ENCODE results near the gene CCDC137. TPM values are rescaled to one million over a fixed set of nuclear protein-coding genes. Genes with fewer than 3 reads are reported as not detected.
"Not testable (repeated sequence)": the region's sequence is repeated elsewhere in the genome, so short reads cannot be mapped to it uniquely, and the experiment has no call there.

The CCDC137 gene, protein sequence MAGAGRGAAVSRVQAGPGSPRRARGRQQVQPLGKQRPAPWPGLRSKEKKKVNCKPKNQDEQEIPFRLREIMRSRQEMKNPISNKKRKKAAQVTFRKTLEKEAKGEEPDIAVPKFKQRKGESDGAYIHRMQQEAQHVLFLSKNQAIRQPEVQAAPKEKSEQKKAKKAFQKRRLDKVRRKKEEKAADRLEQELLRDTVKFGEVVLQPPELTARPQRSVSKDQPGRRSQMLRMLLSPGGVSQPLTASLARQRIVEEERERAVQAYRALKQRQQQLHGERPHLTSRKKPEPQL
- 22.0 and 25.6 TPM in 2 replicates for total RNA-seq

DNA sequence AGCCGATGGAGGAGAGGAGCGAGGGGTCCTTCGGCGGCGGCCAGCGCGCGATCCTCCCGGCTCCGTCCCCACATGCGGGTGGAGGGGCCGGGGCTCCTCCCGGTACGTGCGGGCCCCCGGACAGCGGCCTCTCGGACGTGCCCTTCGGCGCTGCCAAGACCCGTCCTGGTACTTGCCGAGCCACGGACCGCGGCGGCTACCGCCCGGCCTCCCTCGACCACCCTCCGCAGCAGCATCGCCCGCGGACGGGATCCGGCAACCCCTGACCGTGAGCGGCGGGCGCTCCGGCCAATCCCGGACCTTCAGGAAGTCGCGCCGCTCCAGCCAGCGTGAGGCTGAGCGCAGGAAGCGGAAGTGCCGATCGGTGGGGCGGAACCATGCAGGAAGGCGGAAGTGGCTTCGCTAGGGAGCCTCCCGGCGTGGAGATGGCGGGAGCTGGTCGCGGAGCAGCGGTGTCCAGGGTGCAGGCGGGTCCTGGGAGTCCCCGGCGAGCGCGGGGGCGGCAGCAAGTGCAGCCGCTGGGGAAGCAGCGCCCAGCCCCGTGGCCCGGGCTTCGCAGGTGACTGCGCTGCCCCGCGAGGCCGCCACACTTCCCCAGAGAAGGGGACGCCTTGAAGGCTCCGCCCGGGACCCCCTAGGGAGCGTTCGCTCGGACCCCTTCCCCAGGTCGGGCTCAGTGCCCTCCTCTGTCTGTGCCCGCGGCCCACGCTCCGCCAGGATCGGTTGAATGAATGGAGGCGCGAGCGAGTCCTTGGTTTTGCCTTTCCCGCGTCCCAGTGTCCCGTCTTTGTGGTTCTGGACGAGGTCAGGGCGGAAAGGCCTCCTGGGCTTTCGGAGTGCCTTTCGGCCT, at the start of gene CCDC137, which contains the start of gene OXLD1:
Gene CCDC137, plus strand, starts transcription at position 396 of the 850 bp plus-strand sequence. Its CDS starts 30 bp downstream, at position 426.
Gene OXLD1, minus strand, starts transcription at position 264 of the 850 bp plus-strand sequence. Its CDS starts 28 bp downstream, at position 236.
- Histone ChIP-seq H3K27me3 (ENCODE audit: control insufficient read depth, insufficient read depth, low read length) (no peaks in the 10 kb centered on the region), H3K4me3 (ENCODE audit: low read depth, low read length) (peak within 1 kb of the TSS; percentile 80), H3K36me3 (ENCODE audit: control insufficient read depth, insufficient read depth, low read length) (peaks cover 3% of the 10 kb centered on the region)
- TF ChIP-seq, protein P1, sequence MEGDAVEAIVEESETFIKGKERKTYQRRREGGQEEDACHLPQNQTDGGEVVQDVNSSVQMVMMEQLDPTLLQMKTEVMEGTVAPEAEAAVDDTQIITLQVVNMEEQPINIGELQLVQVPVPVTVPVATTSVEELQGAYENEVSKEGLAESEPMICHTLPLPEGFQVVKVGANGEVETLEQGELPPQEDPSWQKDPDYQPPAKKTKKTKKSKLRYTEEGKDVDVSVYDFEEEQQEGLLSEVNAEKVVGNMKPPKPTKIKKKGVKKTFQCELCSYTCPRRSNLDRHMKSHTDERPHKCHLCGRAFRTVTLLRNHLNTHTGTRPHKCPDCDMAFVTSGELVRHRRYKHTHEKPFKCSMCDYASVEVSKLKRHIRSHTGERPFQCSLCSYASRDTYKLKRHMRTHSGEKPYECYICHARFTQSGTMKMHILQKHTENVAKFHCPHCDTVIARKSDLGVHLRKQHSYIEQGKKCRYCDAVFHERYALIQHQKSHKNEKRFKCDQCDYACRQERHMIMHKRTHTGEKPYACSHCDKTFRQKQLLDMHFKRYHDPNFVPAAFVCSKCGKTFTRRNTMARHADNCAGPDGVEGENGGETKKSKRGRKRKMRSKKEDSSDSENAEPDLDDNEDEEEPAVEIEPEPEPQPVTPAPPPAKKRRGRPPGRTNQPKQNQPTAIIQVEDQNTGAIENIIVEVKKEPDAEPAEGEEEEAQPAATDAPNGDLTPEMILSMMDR (IDR thresholded peaks at IDR 0.05; ENCODE audit: insufficient read depth, low read length, poor library complexity, severe bottlenecking), result no peak
- DNase-seq (ENCODE audit: low read depth), result peak; percentile 86

DNA sequence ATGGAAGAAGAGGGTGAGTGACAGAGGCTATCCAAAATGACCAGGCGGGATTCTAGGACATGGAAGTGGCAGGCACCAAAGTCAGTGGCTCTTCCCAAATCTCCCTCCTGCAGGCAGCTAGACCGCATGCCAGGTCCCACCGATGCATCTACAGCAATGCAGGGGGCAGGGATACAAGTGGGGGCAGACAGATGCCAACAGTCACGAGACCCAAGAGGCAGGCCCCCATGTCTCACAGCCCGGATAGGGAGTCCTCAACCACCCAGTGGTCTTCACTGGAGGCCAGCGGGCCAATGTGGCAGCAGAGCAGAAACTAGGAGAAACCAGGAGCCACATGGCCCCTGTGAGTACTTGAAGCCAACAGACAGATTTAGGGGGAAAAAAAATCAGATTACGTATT, 49.7 kb upstream of the CCDC137 start:
- H3K4me3 ChIP-seq (ENCODE audit: low read depth, low read length), result no peak overlapping the region
- TF ChIP-seq, protein P1 (IDR thresholded peaks at IDR 0.05; ENCODE audit: insufficient read depth, low read length, poor library complexity, severe bottlenecking), result no peak
- peaks cover 3% of the 10 kb centered on the region for H3K36me3 ChIP-seq (ENCODE audit: control insufficient read depth, insufficient read depth, low read length)
- DNase-seq (ENCODE audit: low read depth), result no peak
- no peaks in the 10 kb centered on the region for H3K27me3 ChIP-seq (ENCODE audit: control insufficient read depth, insufficient read depth, low read length)

DNA sequence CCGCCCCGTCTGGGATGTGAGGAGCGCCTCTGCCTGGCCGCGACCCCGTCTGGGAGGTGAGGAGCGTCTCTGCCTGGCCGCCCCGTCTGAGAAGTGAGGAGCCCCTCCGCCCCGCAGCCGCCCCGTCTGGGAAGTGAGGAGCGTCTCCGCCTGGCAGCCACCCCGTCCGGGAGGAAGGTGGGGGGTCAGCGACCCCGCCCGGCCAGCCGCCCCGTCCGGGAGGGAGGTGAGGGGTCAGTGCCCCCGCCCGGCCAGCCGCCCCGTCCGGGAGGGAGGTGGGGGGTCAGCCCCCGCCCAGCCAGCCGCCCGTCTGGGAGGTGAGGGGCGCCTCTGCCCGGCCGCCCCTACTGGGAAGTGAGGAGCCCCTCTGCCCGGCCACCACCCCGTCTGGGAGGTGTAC, 48.2 kb upstream of the CCDC137 start:
- not testable (repeated sequence) for DNase-seq (ENCODE audit: low read depth); H3K36me3 ChIP-seq (ENCODE audit: control insufficient read depth, insufficient read depth, low read length); H3K27me3 ChIP-seq (ENCODE audit: control insufficient read depth, insufficient read depth, low read length); H3K4me3 ChIP-seq (ENCODE audit: low read depth, low read length)

DNA sequence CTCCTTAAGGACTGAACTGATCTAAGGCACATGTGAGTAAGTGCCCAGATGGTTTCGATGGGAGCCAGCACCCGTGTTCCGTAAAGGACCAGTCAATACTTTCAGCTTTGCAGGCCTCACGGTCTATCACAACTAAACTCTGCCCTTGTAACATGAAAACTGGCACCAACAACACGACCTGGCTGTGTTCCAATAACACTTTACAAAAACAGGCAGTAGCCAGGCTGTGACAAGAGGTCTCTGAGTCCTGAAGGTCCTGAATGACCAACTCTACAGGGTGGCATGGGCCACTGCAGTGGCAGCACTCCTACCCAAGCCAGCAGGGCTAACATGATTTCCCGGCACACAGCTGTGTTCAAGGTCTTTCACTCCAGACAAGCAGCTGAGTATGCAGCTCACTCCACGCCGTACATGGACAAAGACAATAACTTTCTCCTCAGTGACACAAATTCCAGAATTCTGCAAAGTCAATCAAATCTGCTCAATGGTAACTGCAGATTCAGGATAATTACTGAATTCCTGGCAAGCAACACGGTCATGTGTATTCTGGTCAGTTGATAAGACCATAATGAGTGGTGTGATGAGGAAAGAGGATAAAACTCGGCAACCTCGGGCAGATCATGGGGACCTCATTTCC, 44.9 kb upstream of the CCDC137 start:
- Histone ChIP-seq H3K27me3 (ENCODE audit: control insufficient read depth, insufficient read depth, low read length) (no peaks in the 10 kb centered on the region), H3K36me3 (ENCODE audit: control insufficient read depth, insufficient read depth, low read length) (peaks cover 5% of the 10 kb centered on the region), H3K4me3 (ENCODE audit: low read depth, low read length) (no peak overlapping the region)
- TF ChIP-seq, protein P1 (IDR thresholded peaks at IDR 0.05; ENCODE audit: insufficient read depth, low read length, poor library complexity, severe bottlenecking), result no peak
- no peak for DNase-seq (ENCODE audit: low read depth)

DNA sequence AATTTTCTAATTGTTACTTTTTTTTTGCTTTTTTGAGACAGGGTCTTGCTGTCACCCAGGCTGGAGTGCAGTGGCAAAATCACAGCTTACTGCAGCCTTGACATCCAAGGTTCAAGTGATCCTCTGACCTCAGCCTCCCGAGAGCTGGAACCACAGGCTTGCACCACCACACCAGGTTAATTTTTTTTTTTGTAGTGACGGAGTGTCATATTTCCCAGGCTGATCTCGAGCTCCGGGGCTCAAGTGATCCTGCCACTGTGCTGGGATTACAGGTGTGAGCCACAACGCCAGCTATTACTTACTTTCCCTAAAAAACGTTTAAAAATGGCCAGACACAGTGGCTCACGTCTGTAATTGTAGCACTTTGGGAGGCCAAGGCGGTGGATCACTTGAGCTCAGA, 36.3 kb upstream of the CCDC137 start:
- TF ChIP-seq, protein P1 (IDR thresholded peaks at IDR 0.05; ENCODE audit: insufficient read depth, low read length, poor library complexity, severe bottlenecking), result no peak
- Histone ChIP-seq H3K36me3 (ENCODE audit: control insufficient read depth, insufficient read depth, low read length) (no peaks in the 10 kb centered on the region), H3K4me3 (ENCODE audit: low read depth, low read length) (no peak overlapping the region)

DNA sequence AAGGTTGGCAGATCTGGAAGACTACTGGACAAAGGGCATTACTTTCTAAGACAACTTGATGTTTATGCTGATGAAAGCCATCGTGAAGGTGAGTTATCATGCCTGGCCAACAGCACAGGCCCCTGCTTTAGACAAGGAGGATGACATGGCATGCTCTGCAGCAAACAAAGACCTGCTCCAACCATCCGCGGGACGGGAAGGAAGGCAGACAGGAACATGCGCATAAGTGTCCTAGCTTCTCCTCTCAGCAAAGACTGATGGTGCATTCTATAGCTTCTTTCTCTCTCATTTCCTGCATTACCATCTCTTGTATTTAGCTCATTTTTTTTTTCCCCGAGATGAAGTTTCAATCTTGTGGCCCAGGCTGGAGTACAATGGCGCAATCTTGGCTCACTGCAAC, 35.1 kb upstream of the CCDC137 start:
- DNase-seq (ENCODE audit: low read depth), result no peak
- TF ChIP-seq, protein P1 (IDR thresholded peaks at IDR 0.05; ENCODE audit: insufficient read depth, low read length, poor library complexity, severe bottlenecking), result no peak
- Histone ChIP-seq H3K27me3 (ENCODE audit: control insufficient read depth, insufficient read depth, low read length) (no peaks in the 10 kb centered on the region), H3K36me3 (ENCODE audit: control insufficient read depth, insufficient read depth, low read length) (no peaks in the 10 kb centered on the region), H3K4me3 (ENCODE audit: low read depth, low read length) (no peak overlapping the region)

More for the DNA sequence above, 36.3 kb upstream of the CCDC137 start:
- no peak for DNase-seq (ENCODE audit: low read depth)
- H3K27me3 ChIP-seq (ENCODE audit: control insufficient read depth, insufficient read depth, low read length), result no peaks in the 10 kb centered on the region

Measured in kidney epithelial cell (primary cell).